PC-3 (cell line): ENCODE measurements around the gene AKAIN1.

ENCODE experiments used
- CTCF ChIP-seq: fragments of 300-600 bp; sonication (generic); conservative IDR thresholded peaks from 2 replicates; pipeline ENCODE4 v1.5.1; 2017; ENCODE audit warnings: antibody characterized with exemption, low read depth, mild to moderate bottlenecking, low read length
- EZH2phosphoT487 ChIP-seq: fragments of 300-600 bp; sonication (generic); IDR thresholded peaks from 2 replicates; pipeline ENCODE4 v1.6.1; 2018; ENCODE audit warnings: mild to moderate bottlenecking, antibody characterized with exemption, low read length, borderline replicate concordance

- TF ChIP-seq CTCF (no peak), EZH2phosphoT487 (no peak)
Observed at GRCh38 chr18:5237083-5237722, 40.1 kb upstream of the AKAIN1 start.
